GM12801 (cell line): ENCODE measurements around the gene WDR20.

Source experiments
- TF ChIP-seq, protein P1 (sequence below): IDR thresholded peaks from one replicate; pipeline ENCODE4 v1.5.1; 2011; ENCODE audit warnings: control low read depth; ENCODE audit not compliant: insufficient read length; ENCODE audit errors: extremely low read depth

Gene WDR20

DNA sequence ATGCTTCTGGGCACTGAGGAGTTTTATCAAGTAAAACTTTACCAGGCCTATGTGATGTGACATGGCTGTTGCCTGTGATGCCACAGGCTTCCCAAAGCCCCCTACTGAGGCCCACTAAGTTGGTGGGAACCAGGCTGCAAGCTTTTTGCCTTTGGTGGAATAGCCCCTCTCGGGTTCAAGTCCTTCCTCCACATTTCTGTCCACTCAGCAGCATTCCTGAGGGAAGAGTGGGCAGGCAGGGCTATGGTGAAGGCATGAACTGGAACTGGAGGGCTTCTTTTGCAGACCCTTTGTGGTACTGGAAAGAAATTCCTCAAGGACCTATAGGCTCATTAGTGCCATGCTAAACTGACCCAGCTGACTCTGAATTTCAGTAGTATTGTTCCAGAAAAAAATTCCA is 48.5 kb downstream of the WDR20 start:
- TF ChIP-seq, protein P1, sequence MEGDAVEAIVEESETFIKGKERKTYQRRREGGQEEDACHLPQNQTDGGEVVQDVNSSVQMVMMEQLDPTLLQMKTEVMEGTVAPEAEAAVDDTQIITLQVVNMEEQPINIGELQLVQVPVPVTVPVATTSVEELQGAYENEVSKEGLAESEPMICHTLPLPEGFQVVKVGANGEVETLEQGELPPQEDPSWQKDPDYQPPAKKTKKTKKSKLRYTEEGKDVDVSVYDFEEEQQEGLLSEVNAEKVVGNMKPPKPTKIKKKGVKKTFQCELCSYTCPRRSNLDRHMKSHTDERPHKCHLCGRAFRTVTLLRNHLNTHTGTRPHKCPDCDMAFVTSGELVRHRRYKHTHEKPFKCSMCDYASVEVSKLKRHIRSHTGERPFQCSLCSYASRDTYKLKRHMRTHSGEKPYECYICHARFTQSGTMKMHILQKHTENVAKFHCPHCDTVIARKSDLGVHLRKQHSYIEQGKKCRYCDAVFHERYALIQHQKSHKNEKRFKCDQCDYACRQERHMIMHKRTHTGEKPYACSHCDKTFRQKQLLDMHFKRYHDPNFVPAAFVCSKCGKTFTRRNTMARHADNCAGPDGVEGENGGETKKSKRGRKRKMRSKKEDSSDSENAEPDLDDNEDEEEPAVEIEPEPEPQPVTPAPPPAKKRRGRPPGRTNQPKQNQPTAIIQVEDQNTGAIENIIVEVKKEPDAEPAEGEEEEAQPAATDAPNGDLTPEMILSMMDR = no peak

DNA sequence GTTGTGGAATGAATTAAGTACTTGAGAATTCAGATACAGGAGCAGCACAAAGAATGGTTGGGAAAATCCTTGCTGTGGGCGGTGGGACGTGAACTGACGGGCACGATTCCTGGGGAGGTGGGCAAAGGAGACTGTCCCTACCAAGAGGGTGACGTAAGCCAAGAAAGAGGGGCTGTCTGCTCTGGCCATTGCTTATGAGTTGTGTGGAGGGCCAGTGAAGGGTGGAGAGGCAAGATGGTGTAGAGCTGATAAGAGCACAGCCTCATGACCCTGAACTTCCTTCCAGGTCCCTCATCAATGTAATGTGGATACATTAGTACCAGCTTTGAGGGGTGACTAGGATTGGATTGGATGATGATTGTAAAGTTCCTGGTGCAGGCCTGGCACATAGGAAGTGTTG is 50.2 kb downstream of the WDR20 start:
- TF ChIP-seq, protein P1 = no peak

DNA sequence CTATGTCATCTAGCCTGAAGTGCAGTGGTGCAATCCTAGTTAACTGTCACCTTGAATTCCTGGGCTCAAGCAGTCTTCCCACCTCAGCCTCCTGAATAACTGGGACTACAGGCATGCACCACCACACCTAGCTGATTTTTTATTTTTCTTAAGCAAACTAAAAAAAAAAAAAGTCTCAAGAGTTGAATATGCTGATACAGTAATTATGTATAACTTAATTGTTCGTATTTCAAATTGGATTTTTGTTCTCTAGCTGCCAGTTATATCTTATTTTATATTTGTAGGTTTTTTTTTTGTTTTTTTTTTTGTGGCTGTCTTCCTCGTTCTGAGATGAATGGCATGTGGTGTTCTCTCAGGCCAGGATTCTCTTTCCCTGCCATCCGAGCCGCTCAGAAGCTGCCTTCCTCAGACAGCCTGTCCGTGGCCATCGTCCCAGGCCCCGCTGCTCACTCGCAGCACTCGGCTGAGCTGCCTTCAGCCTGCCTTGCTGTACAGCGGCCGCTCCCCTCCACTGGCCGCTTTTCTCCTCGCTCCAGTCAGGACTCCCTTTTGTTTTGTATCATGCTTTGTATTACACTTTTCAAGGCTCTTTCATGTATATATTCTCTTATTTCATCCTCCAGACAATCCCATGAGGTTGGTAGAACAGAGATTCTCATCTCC is 53.3 kb downstream of the WDR20 start:
- TF ChIP-seq, protein P1 = no peak

DNA sequence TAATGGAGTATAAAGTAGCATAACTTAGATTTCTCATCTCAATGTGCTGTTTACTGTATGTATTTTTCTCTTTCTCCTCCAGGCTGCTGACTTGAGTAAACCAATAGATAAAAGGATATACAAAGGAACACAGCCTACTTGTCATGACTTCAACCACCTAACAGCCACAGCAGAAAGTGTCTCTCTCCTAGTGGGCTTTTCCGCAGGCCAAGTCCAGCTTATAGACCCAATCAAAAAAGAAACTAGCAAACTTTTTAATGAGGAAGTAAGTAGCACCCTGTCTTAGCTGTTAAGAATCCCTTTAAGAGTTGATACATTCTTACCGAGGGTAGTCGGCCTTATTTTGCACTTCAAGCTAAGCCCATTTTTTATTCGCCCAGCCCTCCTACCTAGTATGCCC is 55.2 kb downstream of the WDR20 start:
- TF ChIP-seq, protein P1 = no peak

DNA sequence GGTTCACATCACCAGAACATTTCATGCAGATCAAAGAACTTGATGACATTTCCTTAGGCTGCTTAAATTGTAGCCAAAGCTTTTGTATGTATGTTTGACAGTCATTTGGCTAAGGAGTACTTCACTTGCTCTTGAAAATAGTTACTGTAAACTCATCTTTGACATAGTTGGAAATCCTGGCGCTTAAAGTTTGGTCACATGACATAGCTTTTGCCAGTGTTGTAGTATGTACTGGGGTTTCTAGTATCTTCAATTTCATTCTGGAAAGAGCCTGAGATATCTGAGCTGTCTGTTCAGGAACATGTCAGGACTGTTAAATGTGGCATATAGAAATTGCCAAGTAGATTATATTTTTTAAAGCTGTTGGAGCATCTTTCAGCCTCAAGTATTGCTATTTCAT is 55.7 kb downstream of the WDR20 start:
- TF ChIP-seq, protein P1 = no peak

DNA sequence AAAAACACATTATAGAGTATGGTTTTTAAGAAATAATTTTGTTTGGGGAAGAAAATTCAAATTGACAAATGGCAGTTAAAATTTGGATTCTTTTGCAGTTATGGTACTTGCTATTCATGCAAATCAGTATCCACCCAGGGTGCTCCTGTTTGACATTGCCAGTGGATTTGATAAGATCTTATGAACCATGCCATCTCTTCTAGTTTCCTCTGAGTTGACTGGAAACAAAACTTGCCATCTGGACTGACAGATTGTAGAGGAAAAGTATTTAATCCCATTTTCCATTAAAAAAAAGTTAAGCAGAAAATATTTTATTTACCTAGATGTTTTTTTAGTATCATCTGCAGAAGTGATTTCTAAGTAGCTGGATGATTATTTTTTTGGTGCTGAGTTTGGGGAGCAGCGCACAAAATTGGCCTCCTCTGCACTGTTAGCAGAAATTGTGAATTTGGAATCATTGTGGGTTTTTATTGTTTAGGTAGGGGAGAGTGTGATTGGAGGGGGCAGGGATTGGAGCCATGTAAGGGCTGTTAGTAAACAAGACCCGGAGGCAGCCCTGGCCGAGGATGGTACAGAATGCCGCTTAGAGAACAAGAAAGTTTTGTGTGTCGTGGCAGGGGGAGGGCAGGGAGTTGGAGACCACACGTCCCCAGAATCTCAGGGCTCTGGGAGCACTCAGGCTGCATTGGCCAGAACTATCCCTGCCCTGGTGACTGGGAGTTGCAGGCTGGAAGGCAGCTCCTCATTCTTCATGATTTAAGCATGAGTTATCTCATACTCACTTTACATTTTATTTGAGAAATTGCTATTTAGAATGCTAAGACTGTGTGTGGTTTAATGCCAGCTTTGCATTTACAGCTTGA is 56.6 kb downstream of the WDR20 start:
- TF ChIP-seq, protein P1 = no peak

DNA sequence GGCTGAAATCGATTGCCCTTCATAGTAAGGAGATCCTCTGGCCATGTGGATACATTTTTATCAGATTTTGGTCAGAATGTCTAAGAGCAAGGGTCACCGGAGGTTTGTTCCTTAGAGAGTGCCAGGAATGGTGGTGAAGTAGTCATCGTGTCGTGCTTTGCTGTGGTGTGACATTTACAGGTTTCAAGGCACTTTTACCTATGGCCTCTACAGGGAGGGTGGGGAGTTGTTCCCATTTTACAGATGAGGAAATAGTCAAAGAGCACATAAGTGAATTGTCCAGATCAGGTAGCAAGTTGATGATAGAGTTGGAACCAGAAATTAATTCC is 57.2 kb downstream of the WDR20 start:
- TF ChIP-seq, protein P1 = no peak
